GM12878 (cell line): ENCODE measurements around the gene STAT3. TPM values are rescaled to one million over a fixed set of nuclear protein-coding genes. Genes with fewer than 3 reads are reported as not detected.

ENCODE experiments used
- BHLHE40 ChIP-seq, 2 experiments: fragments of 450-650 bp in 1 of 2; IDR thresholded peaks; 2 replicates each; pipeline ENCODE4 v1.6.1; 2011 to 2017; ENCODE audit warnings: low read depth in 2 of 2, borderline replicate concordance in 1 of 2, improper control_type of control experiment in 1 of 2, low read length in 1 of 2, mild to moderate bottlenecking in 1 of 2
- DPF2 ChIP-seq: fragments of 450-650 bp; IDR thresholded peaks from 2 replicates; pipeline ENCODE4 v1.6.1; 2017; ENCODE audit warnings: mild to moderate bottlenecking
- E2F4 ChIP-seq: IDR thresholded peaks from 2 replicates; pipeline ENCODE4 v1.6.1; 2012; ENCODE audit warnings: low read depth, low read length, improper control_type of control experiment
- EGR1 ChIP-seq, 2 experiments: IDR thresholded peaks; 1 replicate in 1 of 2; 2 replicates in 1 of 2; pipeline ENCODE4 v1.6.1; 2011 to 2012; ENCODE audit warnings: low read depth in 2 of 2, low read length in 2 of 2, borderline replicate concordance in 1 of 2, mild to moderate bottlenecking in 1 of 2, moderate library complexity in 1 of 2
- GABPA ChIP-seq: IDR thresholded peaks from 2 replicates; pipeline ENCODE4 v1.6.1; 2014; ENCODE audit warnings: antibody characterized with exemption, low read depth, mild to moderate bottlenecking, inconsistent platforms
- HCFC1 ChIP-seq: fragments of 150-350 bp; IDR thresholded peaks from 2 replicates; pipeline ENCODE4 v1.6.1; 2014; ENCODE audit warnings: low read length
- HDGF ChIP-seq: fragments of 450-650 bp; IDR thresholded peaks from 2 replicates; pipeline ENCODE4 v1.6.1; 2016; ENCODE audit warnings: antibody characterized with exemption
- IKZF1 ChIP-seq: fragments of 450-650 bp; conservative IDR thresholded peaks from 2 replicates; pipeline ENCODE4 v1.6.1; 2017; ENCODE audit warnings: antibody characterized with exemption, mild to moderate bottlenecking
- IRF5 ChIP-seq: fragments of 450-650 bp; IDR thresholded peaks from 2 replicates; pipeline ENCODE4 v1.6.1; 2017; ENCODE audit warnings: borderline replicate concordance
- KAT2A ChIP-seq: conservative IDR thresholded peaks from 2 replicates; pipeline ENCODE4 v1.6.1; 2011; ENCODE audit warnings: low read depth, low read length; ENCODE audit not compliant: control insufficient read depth
- KDM1A ChIP-seq: fragments of 200-600 bp; sonication (generic); IDR thresholded peaks from 2 replicates; pipeline ENCODE4 v1.6.1; 2016; ENCODE audit warnings: borderline replicate concordance
- MEF2B ChIP-seq: fragments of 450-650 bp; IDR thresholded peaks from 2 replicates; pipeline ENCODE4 v1.6.1; 2018; ENCODE audit warnings: mild to moderate bottlenecking, moderate library complexity; ENCODE audit not compliant: partially characterized antibody, poor library complexity, severe bottlenecking
- NFXL1 ChIP-seq: fragments of 450-650 bp; IDR thresholded peaks from 2 replicates; pipeline ENCODE4 v1.6.1; 2017; ENCODE audit warnings: antibody characterized with exemption, mild to moderate bottlenecking, borderline replicate concordance
- NKRF ChIP-seq: fragments of 450-650 bp; conservative IDR thresholded peaks from 2 replicates; pipeline ENCODE4 v1.6.1; 2017; ENCODE audit warnings: mild to moderate bottlenecking, moderate library complexity
- NR2C2 ChIP-seq: IDR thresholded peaks from 2 replicates; pipeline ENCODE4 v1.6.1; 2011; ENCODE audit warnings: borderline replicate concordance, low read depth; ENCODE audit not compliant: control insufficient read depth, insufficient read length
- NR2F1 ChIP-seq: fragments of 450-650 bp; conservative IDR thresholded peaks from 2 replicates; pipeline ENCODE4 v1.6.1; 2017; ENCODE audit warnings: mild to moderate bottlenecking
- NRF1 ChIP-seq: conservative IDR thresholded peaks from 2 replicates; pipeline ENCODE4 v1.6.1; 2011; ENCODE audit warnings: mild to moderate bottlenecking, low read depth, low read length, improper control_type of control experiment
- PBX3 ChIP-seq: IDR thresholded peaks from 2 replicates; pipeline ENCODE4 v1.6.1; 2011; ENCODE audit warnings: mild to moderate bottlenecking, low read depth, low read length, moderate library complexity; ENCODE audit not compliant: insufficient replicate concordance
- PML ChIP-seq: IDR thresholded peaks from 2 replicates; pipeline ENCODE4 v1.6.1; 2012; ENCODE audit warnings: low read length, inconsistent platforms
- POLR2A ChIP-seq: IDR thresholded peaks from 2 replicates; pipeline ENCODE4 v1.6.1; 2011; ENCODE audit warnings: low read depth, mild to moderate bottlenecking, low read length
- RCOR1 ChIP-seq: conservative IDR thresholded peaks from 2 replicates; pipeline ENCODE4 v1.6.1; 2012; ENCODE audit warnings: low read depth, low read length, improper control_type of control experiment
- RFX5 ChIP-seq: IDR thresholded peaks from 2 replicates; pipeline ENCODE4 v1.6.1; 2011; ENCODE audit warnings: low read depth, low read length, improper control_type of control experiment
- SMARCA5 ChIP-seq: fragments of 450-650 bp; IDR thresholded peaks from 2 replicates; pipeline ENCODE4 v1.6.1; 2017; ENCODE audit warnings: mild to moderate bottlenecking
- STAT1 ChIP-seq: fragments of 450-650 bp; conservative IDR thresholded peaks from 2 replicates; pipeline ENCODE4 v1.6.1; 2014; ENCODE audit warnings: antibody characterized with exemption, mild to moderate bottlenecking
- polyA plus RNA-seq, 11 experiments: library from polyadenylated mRNA; depleted of rRNA in 4 of 11; unstranded in 6 of 11; stranded (reverse) in 5 of 11; fragments of >200 nt; fragmentation: Nextera tagmentation in 4 of 11; fragmentation: Illumina TruSeq in 1 of 11; extraction: Ambion mirVana in 4 of 11; extraction: Trizol in 1 of 11; gene quantifications; 1 replicate in 1 of 11; 2 replicates in 10 of 11; pipeline versions ENCODE4 v1.2.1 to v1.2.3, GENCODE V29; 2011 to 2016; ENCODE audit warnings: inconsistent platforms in 2 of 11, missing spikeins in 2 of 11, low read depth in 1 of 11
- total RNA-seq, 4 experiments: library from RNA; depleted of rRNA in 3 of 4; stranded (reverse); fragments of >200 nt in 3 of 4; fragmentation: Illumina TruSeq in 1 of 4; extraction: Trizol in 1 of 4; gene quantifications; 2 replicates each; pipeline versions ENCODE4 v1.2.1 to v1.2.3, GENCODE V29; 2013 to 2021

STAT3 gene
- total and polyA plus RNA-seq, 10 of the 15 experiments (the other 5 are each of a cell fraction or from before 2014, with no cell fraction given): 18.4 to 96.4 (median 60.9) TPM

GRCh38 chr17:42287977-42288802 lies 100.1 kb downstream of the STAT3 start, which contains the start of gene STAT5A (continued):
- TF ChIP-seq NR2C2 (no peak), KAT2A (no peak), BHLHE40 (IDR thresholded peaks at IDR 0.05; ENCODE audit: borderline replicate concordance in 1 of 2, low read depth in 2 of 2, low read length in 1 of 2) (peak in 1 of 2 experiments; percentile 26; a peak in 2 of 4 replicates), SMARCA5 (peak; percentile 78; the same call in 1 of the 2 replicates), DPF2 (peak; percentile 72), NFXL1 (peak; percentile 69; the same call in 1 of the 2 replicates), MEF2B (peak; percentile 76), PML (no peak), STAT1 (no peak), IRF5 (no peak), NKRF (peak; percentile 53), HDGF (no peak), KDM1A (no peak), HCFC1 (no peak), RCOR1 (0 out of 2 replicates have a peak, but pooled peaks have one; percentile 46), PBX3 (no peak), GABPA (no peak), NRF1 (no peak), RFX5 (no peak), NR2F1 (peak; percentile 57; the same call in 1 of the 2 replicates), IKZF1 (peak; percentile 90), EGR1 (IDR thresholded peaks at IDR 0.05; ENCODE audit: borderline replicate concordance in 1 of 2, low read depth in 2 of 2, low read length in 2 of 2) (peak in 1 of 2 experiments; percentile 3; a peak in 1 of 3 replicates), POLR2A (peak; percentile 80), E2F4 (no peak)
